NCI-H1092 (cell line): Measurements from ENCODE around the gene SULT4A1.
A peak's percentile ranks its signal among the peaks of the same experiment; 100 is the strongest.

ENCODE experiments used
- DNase-seq: peaks from one replicate; lab custom pipeline; 2025; lab: John Stamatoyannopoulos, UW

The SULT4A1 gene

GRCh38 chr22:43844560-43845545 is 17.5 kb downstream of the SULT4A1 start:
- no peak for DNase-seq

GRCh38 chr22:43843783-43844530 is 18.4 kb downstream of the SULT4A1 start:
- DNase-seq = no peak

- DNase-seq = no peak
These were observed 20.6 kb downstream of the SULT4A1 start for GRCh38 chr22:43841742-43842141.

DNA sequence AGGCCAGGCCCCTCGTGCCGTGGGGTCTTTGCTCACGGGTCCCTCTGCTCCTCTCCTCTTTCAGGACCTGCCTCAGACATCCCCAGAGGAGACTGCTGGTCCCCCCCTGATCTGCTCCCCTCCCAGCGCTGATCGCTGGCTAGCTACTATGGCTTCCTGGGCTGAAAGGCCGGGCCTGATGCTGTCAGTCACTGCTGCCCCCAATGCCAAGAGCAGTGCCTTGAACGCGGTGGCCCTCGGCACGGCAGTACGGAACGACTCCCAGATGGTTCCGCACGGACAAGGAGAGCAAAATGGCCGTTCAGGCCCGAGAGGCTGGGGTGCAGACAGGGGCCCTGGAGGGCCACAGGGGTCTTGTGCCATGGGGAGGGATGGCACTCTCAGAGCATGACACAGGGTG is 21.5 kb downstream of the SULT4A1 start:
- no peak for DNase-seq

- DNase-seq = no peak
These were observed 21.9 kb downstream of the SULT4A1 start for GRCh38 chr22:43840431-43840830.

- no peak for DNase-seq
These were observed 22.5 kb downstream of the SULT4A1 start for GRCh38 chr22:43839781-43840180.

DNA sequence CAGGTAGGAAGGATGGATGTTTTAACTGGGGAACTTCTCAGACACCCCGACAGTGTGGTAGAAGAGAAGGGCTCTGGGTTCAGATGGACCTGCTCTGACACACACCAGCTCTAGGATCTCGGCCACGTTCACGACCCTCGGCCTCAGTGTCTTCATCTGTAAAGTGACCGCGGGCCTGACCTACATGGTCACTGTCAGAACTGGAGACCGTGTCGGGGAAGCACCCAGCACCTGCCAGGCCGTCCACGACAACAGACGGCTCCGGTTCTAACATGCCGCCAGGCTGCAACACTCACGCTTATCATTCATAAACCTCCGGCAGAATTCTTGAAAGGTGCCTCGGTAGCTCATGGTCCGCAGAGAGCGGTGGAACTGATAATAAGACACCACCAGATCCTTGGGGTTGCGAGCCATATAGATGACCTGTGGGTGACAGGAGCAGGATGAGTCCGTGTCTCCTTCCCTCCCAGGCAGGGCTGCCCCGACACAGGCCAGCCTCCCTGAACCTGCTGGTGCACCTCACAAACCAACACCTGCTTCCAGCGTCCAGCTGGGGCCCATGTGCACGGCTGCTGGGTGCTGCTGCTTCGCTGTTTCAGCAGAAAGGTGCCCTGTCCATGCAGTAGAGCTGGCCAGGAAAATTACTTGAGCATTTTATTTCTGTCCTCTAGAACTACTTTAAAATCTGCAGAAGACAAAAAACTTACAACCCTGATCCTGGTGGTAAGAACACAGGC is 23.6 kb downstream of the SULT4A1 start:
- DNase-seq = no peak

- no peak for DNase-seq
These were observed 24.2 kb downstream of the SULT4A1 start for GRCh38 chr22:43838161-43838560.

GRCh38 chr22:43837666-43838065 is 24.6 kb downstream of the SULT4A1 start:
- DNase-seq = no peak

DNA sequence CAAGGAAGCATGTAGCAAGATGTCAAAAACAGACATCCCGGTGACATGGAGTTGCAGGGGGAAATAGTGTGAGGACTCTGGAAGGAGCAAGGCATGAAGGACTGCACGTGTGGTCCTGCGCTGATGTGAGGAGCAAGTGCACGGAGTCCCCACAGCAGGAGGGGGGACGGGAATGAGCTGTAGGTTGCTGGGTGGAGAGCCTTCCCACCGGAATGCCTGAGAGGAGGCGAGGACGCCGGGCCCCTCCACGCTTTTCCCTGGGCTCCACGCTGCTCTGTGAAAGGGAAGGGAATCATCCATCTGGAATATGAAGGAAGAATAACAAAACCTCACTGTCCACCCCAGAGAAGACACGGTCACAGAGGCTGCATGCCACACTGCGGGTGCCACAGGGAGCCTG is 26.6 kb downstream of the SULT4A1 start:
- DNase-seq = no peak

DNA sequence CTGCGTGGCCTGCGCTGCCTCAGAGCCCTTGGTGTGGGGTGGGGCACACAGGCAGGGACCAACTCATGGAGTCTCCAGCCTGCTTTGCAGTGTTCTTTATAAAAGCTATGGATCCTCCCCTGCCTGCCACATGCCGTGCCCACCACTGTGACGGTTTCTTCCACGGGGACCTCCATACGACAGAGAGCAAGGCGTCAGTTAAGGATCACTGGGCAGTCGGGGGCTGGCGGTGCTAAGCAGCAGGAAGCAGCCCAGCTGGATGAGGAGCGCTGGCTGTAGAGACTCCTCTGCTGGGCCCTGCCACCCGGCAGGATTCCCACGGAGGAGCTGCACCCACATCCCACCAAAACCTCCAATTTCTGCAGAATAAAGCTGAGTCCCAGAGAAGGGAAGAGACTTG is 27.1 kb downstream of the SULT4A1 start:
- no peak for DNase-seq

GRCh38 chr22:43833286-43834240 is 28.8 kb downstream of the SULT4A1 start:
- no peak for DNase-seq

- no peak for DNase-seq
These were observed 29.7 kb downstream of the SULT4A1 start for GRCh38 chr22:43832393-43833265.

DNA sequence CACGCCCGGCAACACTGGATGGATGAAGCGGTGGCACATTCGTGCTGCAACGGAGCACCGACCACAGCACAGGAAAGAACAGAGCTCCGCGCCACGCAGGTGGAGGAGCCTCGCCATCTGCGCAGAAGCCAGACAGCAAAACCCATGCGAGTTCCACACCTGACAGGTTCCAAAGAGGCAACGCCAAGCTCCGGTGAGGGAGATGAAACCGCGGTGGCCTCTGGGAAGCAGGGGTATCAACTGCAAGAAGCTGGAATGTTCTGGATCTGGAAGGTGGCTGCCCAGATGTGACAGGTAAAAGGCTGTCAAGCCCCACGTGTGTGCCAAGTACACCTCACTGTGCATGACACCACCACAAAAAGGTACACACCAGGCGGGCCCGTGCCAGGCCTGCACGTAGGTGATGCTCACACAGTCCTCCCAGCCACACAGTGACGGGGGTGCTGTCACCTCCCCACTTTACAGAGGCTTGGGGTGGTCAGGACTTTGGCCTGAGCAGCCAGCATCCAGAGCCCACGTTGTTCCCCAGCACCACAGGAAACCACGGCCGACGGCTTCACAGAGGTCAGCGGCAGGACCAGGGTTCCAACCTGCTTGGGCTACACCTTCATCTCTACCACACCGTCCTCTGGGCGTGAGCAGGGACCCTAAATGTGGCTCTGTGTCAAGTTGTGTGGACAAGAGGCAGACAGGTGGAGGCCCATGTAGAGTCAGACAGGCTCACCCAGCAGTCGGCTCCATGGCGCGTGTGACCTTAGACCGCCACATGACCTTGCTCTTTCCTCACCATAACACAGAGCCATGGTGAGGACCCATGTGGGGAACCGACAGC is 30.5 kb downstream of the SULT4A1 start:
- no peak for DNase-seq

- no peak for DNase-seq
These were observed 31.3 kb downstream of the SULT4A1 start for GRCh38 chr22:43830931-43831560.

- peak; percentile 23 for DNase-seq
These were observed 32.1 kb downstream of the SULT4A1 start for GRCh38 chr22:43829904-43830851.

- DNase-seq = no peak
These were observed 33.1 kb downstream of the SULT4A1 start for GRCh38 chr22:43828998-43829782.
